SK-N-MC (cell line): Measurements from ENCODE around the gene SLC35F1.

Experiments
- EZH2 ChIP-seq: fragments of 200-600 bp; sonication (generic); IDR thresholded peaks from one replicate; pipeline ENCODE4 v1.6.1; 2017; ENCODE audit warnings: antibody characterized with exemption
- POLR2AphosphoS5 ChIP-seq: IDR thresholded peaks from 2 replicates; pipeline ENCODE4 v1.6.1; 2012; ENCODE audit warnings: mild to moderate bottlenecking, low read depth, low read length, borderline replicate concordance

DNA sequence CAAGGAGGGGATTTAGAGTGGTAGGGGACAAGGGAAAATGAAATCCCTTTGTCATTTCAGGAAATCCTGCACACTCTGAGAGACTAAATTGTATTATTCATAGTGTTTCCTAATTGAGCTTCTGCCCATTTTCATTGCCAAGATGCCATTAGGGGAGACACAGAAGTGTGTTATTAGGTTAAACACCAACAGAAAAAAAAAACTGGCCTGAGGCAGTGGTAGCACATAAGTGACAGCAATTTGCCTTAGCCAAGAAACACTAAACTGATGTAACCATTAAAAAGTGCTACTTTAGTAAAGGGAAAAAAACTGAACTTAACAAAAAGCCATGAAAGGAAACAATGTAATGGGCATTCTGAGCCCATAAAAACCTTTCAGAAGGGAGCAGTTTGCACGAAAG, 370.6 kb downstream of the SLC35F1 start:
- TF ChIP-seq EZH2 (no peak), POLR2AphosphoS5 (no peak)
